GM12878 (cell line): ENCODE measurements around the gene DLG4. TPM values are rescaled to one million over a fixed set of nuclear protein-coding genes. Genes with fewer than 3 reads are reported as not detected.

Experiments used
- ATAC-seq: fragments of 200-7000 bp; cut with Tn5 transposase; 3 replicates; pipeline ENCODE4 v1.9.1; 2020; ENCODE audit warnings: mild to moderate bottlenecking, moderate library complexity
- BruUV-seq: library from RNA; stranded (reverse); fragments of 400-500 nt; replicated peaks from 2 replicates; lab custom pipeline; 2021; lab: Mats Ljungman, UMichigan
- CTCF ChIA-PET: fragments of 300-600 bp; sonication (Branson Sonifier 250); formaldehyde crosslinking; extraction: SDS; loops from one replicate; lab custom pipeline; 2021; ENCODE audit warnings: inconsistent platforms; lab: Yijun Ruan, JAX
- POLR2A ChIA-PET: fragments of 350-600 bp; formaldehyde crosslinking; extraction: SDS; loops from one replicate; lab custom pipeline; 2021; ENCODE audit warnings: inconsistent platforms; lab: Charles Lee
- RAD21 ChIA-PET: fragments of 300-600 bp; sonication (Branson Sonifier 250); formaldehyde crosslinking; loops from one replicate; lab custom pipeline; 2023; ENCODE audit warnings: antibody characterized with exemption; ENCODE audit not compliant: unreplicated experiment; lab: Charles Lee
- SMC1A ChIA-PET: fragments of 300-600 bp; sonication (Branson Sonifier 250); formaldehyde crosslinking; loops from one replicate; lab custom pipeline; 2023; ENCODE audit not compliant: unreplicated experiment, uncharacterized antibody; lab: Charles Lee
- DNase-seq: peaks from one replicate; pipeline ENCODE4 v3.0.0-alpha.2; 2011; ENCODE audit warnings: low read depth, low spot score
- FAIRE-seq: peaks from 3 replicates; lab custom pipeline; 2011; peaks lifted over from hg19 to GRCh38; lab: Jason Lieb, UNC
- H2AFZ ChIP-seq: 2 replicates; pipeline ENCODE4 v1.6.0; 2011; ENCODE audit warnings: low read depth, low read length, control low read depth; ENCODE audit not compliant: control insufficient read depth
- H3K27ac ChIP-seq: 2 replicates; pipeline ENCODE4 v1.5.1; 2011; ENCODE audit warnings: control low read depth; ENCODE audit not compliant: control insufficient read depth, insufficient read depth
- H3K27me3 ChIP-seq, 2 experiments: replicated peaks in 1 of 2; 2 replicates each; pipeline versions ENCODE4 v1.6.0 to v1.6.1; 2011; ENCODE audit warnings: low read length in 1 of 2; ENCODE audit not compliant: control insufficient read depth in 2 of 2, insufficient read depth in 2 of 2
- H3K36me3 ChIP-seq, 2 experiments: 2 replicates each; pipeline ENCODE4 v1.5.1; 2011; ENCODE audit warnings: low read length in 1 of 2; ENCODE audit not compliant: control insufficient read depth in 2 of 2, insufficient read depth in 2 of 2
- H3K4me1 ChIP-seq: 2 replicates; pipeline ENCODE4 v1.6.1; 2011; ENCODE audit warnings: mild to moderate bottlenecking, low read length, moderate library complexity, mixed read lengths; ENCODE audit not compliant: control insufficient read depth, insufficient read depth
- H3K4me2 ChIP-seq: 2 replicates; pipeline ENCODE4 v1.6.0; 2011; ENCODE audit warnings: control low read depth; ENCODE audit not compliant: control insufficient read depth, insufficient read depth
- H3K4me3 ChIP-seq: fragments of 200-600 bp; sonication (generic); 2 replicates; pipeline ENCODE4 v1.5.1; 2016
- H3K79me2 ChIP-seq: 2 replicates; pipeline ENCODE4 v1.6.0; 2011; ENCODE audit warnings: low read length; ENCODE audit not compliant: control insufficient read depth, insufficient read depth
- H3K9ac ChIP-seq: 2 replicates; pipeline ENCODE4 v1.8.0; 2011; ENCODE audit warnings: low read length, control low read depth, mixed read lengths; ENCODE audit not compliant: control insufficient read depth, insufficient read depth
- H3K9me3 ChIP-seq: replicated peaks from 3 replicates; pipeline ENCODE4 v1.5.1; 2011; ENCODE audit warnings: mild to moderate bottlenecking, low read length; ENCODE audit not compliant: control insufficient read depth, insufficient read depth
- H4K20me1 ChIP-seq: 2 replicates; pipeline ENCODE4 v1.6.0; 2011; ENCODE audit not compliant: control insufficient read depth, insufficient read depth
- CBX3 ChIP-seq: fragments of 200-600 bp; sonication (generic); IDR thresholded peaks from 2 replicates; pipeline ENCODE4 v1.6.1; 2016; ENCODE audit warnings: low read depth, borderline replicate concordance
- CREB1 ChIP-seq: IDR thresholded peaks from 2 replicates; pipeline ENCODE4 v1.6.1; 2012; ENCODE audit warnings: low read depth, mild to moderate bottlenecking, inconsistent platforms
- CREM ChIP-seq: IDR thresholded peaks from 2 replicates; pipeline ENCODE4 v1.6.1; 2014; ENCODE audit warnings: antibody characterized with exemption, low read depth
- EGR1 ChIP-seq, 2 experiments: IDR thresholded peaks; 1 replicate in 1 of 2; 2 replicates in 1 of 2; pipeline ENCODE4 v1.6.1; 2011 to 2012; ENCODE audit warnings: low read depth in 2 of 2, low read length in 2 of 2, borderline replicate concordance in 1 of 2, mild to moderate bottlenecking in 1 of 2, moderate library complexity in 1 of 2
- MYB ChIP-seq: fragments of 150-350 bp; IDR thresholded peaks from 2 replicates; pipeline ENCODE4 v1.6.1; 2014; ENCODE audit warnings: mild to moderate bottlenecking, low read depth, low read length, borderline replicate concordance
- NFXL1 ChIP-seq: fragments of 450-650 bp; IDR thresholded peaks from 2 replicates; pipeline ENCODE4 v1.6.1; 2017; ENCODE audit warnings: antibody characterized with exemption, mild to moderate bottlenecking, borderline replicate concordance
- NR2C1 ChIP-seq: fragments of 450-650 bp; IDR thresholded peaks from 2 replicates; pipeline ENCODE4 v1.6.1; 2017; ENCODE audit warnings: antibody characterized with exemption, mild to moderate bottlenecking, moderate library complexity
- RFX5 ChIP-seq: IDR thresholded peaks from 2 replicates; pipeline ENCODE4 v1.6.1; 2011; ENCODE audit warnings: low read depth, low read length, improper control_type of control experiment
- SPI1 ChIP-seq: IDR thresholded peaks from 2 replicates; pipeline ENCODE4 v1.6.1; 2011; ENCODE audit warnings: low read depth, mild to moderate bottlenecking, low read length, moderate library complexity, borderline replicate concordance; ENCODE audit not compliant: insufficient read depth
- STAT3 ChIP-seq: IDR thresholded peaks from 2 replicates; pipeline ENCODE4 v1.6.1; 2011; ENCODE audit warnings: low read depth, low read length, improper control_type of control experiment
- TBL1XR1 ChIP-seq: IDR thresholded peaks from 2 replicates; pipeline ENCODE4 v1.6.1; 2012; ENCODE audit warnings: low read depth, low read length, improper control_type of control experiment
- ZNF384 ChIP-seq: IDR thresholded peaks from 2 replicates; pipeline ENCODE4 v1.6.1; 2012; ENCODE audit warnings: low read depth, mild to moderate bottlenecking, low read length, improper control_type of control experiment, borderline replicate concordance
- ZZZ3 ChIP-seq: IDR thresholded peaks from 2 replicates; pipeline ENCODE4 v1.6.1; 2011; ENCODE audit warnings: low read depth; ENCODE audit not compliant: control insufficient read depth, insufficient read length
- WGBS: methylation state at CpG from one replicate; pipeline ENCODE4 v1.1.6; 2016; ENCODE audit warnings: low lambda C conversion rate; ENCODE audit not compliant: insufficient replicate concordance, insufficient coverage; ENCODE audit errors: missing lambda C conversion rate; 5-methylcytosine and 5-hydroxymethylcytosine counted together
- in situ Hi-C: fragments of 300-500 bp; cut with MboI; formaldehyde crosslinking; loops from 9 replicates; pipeline ENCODE4 v1.14.3; 2018; ENCODE audit warnings: mixed read lengths
- intact Hi-C: fragments of 100-400 bp; cut with micrococcal nuclease; formaldehyde crosslinking; loops from one replicate; pipeline ENCODE4 v1.14.2; 2022; ENCODE audit not compliant: unreplicated experiment
- polyA plus RNA-seq, 11 experiments: library from polyadenylated mRNA; depleted of rRNA in 4 of 11; unstranded in 6 of 11; stranded (reverse) in 5 of 11; fragments of >200 nt; fragmentation: Nextera tagmentation in 4 of 11; fragmentation: Illumina TruSeq in 1 of 11; extraction: Ambion mirVana in 4 of 11; extraction: Trizol in 1 of 11; gene quantifications; 1 replicate in 1 of 11; 2 replicates in 10 of 11; pipeline versions ENCODE4 v1.2.1 to v1.2.3, GENCODE V29; 2011 to 2016; ENCODE audit warnings: inconsistent platforms in 2 of 11, missing spikeins in 2 of 11, low read depth in 1 of 11
- total RNA-seq, 4 experiments: library from RNA; depleted of rRNA in 3 of 4; stranded (reverse); fragments of >200 nt in 3 of 4; fragmentation: Illumina TruSeq in 1 of 4; extraction: Trizol in 1 of 4; gene quantifications; 2 replicates each; pipeline versions ENCODE4 v1.2.1 to v1.2.3, GENCODE V29; 2013 to 2021
- TF ChIP-seq, protein P1 (sequence below): fragments of 450-650 bp; IDR thresholded peaks from 2 replicates; pipeline ENCODE4 v1.6.1; 2017; ENCODE audit warnings: mild to moderate bottlenecking, low read depth, inconsistent platforms; ENCODE audit not compliant: poor library complexity, severe bottlenecking
- TF ChIP-seq, protein P2 (sequence below): fragments of 150-350 bp; IDR thresholded peaks from 2 replicates; pipeline ENCODE4 v1.6.1; 2016; ENCODE audit warnings: low read depth, low read length

DLG4 gene
- total and polyA plus RNA-seq, 10 of the 15 experiments (the other 5 are each of a cell fraction or from before 2014, with no cell fraction given) = 0.07 to 4.1 (median 1.3) TPM

DNA sequence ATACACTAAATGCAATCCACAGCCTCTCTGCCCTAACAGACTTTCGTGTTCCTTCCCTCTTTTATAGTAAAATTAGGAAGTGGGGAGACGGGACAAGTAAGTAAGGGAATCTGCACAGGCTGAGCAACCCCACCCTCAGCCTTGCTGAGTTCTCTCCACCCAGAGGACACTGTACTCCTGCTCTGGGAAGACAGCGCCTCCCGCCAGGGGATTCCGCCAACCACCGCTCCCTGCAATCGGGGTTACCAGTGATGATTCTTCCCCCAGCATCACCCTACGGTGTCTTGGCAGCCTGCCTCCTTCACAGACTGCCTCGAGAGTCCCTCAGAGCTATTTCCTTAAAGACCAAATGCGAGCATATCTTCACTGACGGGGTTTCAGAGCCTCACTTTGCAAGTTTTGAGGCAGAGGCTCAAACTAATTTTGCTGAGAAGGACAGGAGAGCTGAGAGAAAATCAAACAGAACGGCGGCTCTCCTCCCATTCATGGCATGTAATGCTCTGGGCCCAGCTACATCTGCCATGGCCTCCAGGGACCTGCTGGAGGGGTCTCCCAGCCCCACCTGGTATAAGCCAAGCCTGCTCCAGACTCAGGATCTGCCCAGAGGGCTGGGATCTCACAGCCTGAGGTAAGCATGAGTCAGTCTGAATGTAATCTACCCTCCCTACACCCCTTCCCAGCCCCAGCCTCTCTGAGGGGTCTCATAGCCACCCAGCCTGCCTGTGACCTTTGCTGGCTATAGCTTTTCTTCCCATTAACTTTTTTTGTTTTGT, 82.3 kb downstream of the DLG4 start:
- ChIA-PET RAD21 (interaction anchor here (0.6 to 9.9 kb wide), 7 partner anchors 40 to 227 kb away, joined by 3 to 269 read pairs (median 4); partner anchors contain the start of gene SLC16A11), POLR2A (interaction anchor here (0.7 to 1.6 kb wide), 3 partner anchors 15 to 102 kb away, joined by 3 to 5 read pairs (median 3); partner anchors contain the start of gene SLC16A13), SMC1A (interaction anchor here (0.8 to 11.2 kb wide), 6 partner anchors 10 to 116 kb away, joined by 3 to 356 read pairs (median 4); partner anchors contain the start of gene SLC16A11), CTCF (interaction anchor here (0.7 to 12.7 kb wide), 26 partner anchors 7 to 419 kb away, joined by 3 to 590 read pairs (median 4); partner anchors contain the start of genes CLEC10A, SLC16A11 and SLC16A13)
- peaks cover 0 to 3% of the 10 kb centered on the region in 2 experiments; a peak in 2 of 4 replicates for H3K27me3 ChIP-seq
- in situ Hi-C loops = loop anchor here (5.0 kb wide), 2 partner anchors 85 to 225 kb away; no protein-coding TSS in a partner anchor
- no peaks in the 10 kb centered on the region for H3K36me3 ChIP-seq
- no peaks in the 10 kb centered on the region for H3K9me3 ChIP-seq
- H2AFZ ChIP-seq = no peak overlapping the region
- no peak for FAIRE-seq
- H3K4me2 ChIP-seq = no peak overlapping the region
- no TSS peak for BruUV-seq
- no peaks in the 10 kb centered on the region for H4K20me1 ChIP-seq
- H3K4me1 ChIP-seq = peaks cover 11% of the 10 kb centered on the region
- H3K9ac ChIP-seq = no peak overlapping the region
- DNase-seq = no peak
- no peak overlapping the region for H3K27ac ChIP-seq
- no peak for ATAC-seq
- intact Hi-C loops = loop anchor here (5.0 kb wide), 1 partner anchor 225 kb away; no protein-coding TSS in a partner anchor
- no peak overlapping the region for H3K4me3 ChIP-seq
- H3K79me2 ChIP-seq = no peaks in the 10 kb centered on the region
- WGBS = 44% methylated on average over 13 of the region's 13 CpGs
- TF ChIP-seq ZNF384 = no peak
- no peak for TF ChIP-seq EGR1 (IDR thresholded peaks at IDR 0.05; ENCODE audit: borderline replicate concordance in 1 of 2, low read depth in 2 of 2, low read length in 2 of 2)
- TF ChIP-seq CBX3 = no peak
- no peak for TF ChIP-seq TBL1XR1
- no peak for TF ChIP-seq NFXL1
- no peak for TF ChIP-seq ZZZ3
- no peak for TF ChIP-seq SPI1
- TF ChIP-seq CREM = no peak
- TF ChIP-seq STAT3 = no peak
- TF ChIP-seq MYB = no peak
- TF ChIP-seq NR2C1 = no peak
- TF ChIP-seq, protein P1, sequence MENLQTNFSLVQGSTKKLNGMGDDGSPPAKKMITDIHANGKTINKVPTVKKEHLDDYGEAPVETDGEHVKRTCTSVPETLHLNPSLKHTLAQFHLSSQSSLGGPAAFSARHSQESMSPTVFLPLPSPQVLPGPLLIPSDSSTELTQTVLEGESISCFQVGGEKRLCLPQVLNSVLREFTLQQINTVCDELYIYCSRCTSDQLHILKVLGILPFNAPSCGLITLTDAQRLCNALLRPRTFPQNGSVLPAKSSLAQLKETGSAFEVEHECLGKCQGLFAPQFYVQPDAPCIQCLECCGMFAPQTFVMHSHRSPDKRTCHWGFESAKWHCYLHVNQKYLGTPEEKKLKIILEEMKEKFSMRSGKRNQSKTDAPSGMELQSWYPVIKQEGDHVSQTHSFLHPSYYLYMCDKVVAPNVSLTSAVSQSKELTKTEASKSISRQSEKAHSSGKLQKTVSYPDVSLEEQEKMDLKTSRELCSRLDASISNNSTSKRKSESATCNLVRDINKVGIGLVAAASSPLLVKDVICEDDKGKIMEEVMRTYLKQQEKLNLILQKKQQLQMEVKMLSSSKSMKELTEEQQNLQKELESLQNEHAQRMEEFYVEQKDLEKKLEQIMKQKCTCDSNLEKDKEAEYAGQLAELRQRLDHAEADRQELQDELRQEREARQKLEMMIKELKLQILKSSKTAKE = no peak
- TF ChIP-seq RFX5 = no peak
- no peak for TF ChIP-seq CREB1
- TF ChIP-seq, protein P2, sequence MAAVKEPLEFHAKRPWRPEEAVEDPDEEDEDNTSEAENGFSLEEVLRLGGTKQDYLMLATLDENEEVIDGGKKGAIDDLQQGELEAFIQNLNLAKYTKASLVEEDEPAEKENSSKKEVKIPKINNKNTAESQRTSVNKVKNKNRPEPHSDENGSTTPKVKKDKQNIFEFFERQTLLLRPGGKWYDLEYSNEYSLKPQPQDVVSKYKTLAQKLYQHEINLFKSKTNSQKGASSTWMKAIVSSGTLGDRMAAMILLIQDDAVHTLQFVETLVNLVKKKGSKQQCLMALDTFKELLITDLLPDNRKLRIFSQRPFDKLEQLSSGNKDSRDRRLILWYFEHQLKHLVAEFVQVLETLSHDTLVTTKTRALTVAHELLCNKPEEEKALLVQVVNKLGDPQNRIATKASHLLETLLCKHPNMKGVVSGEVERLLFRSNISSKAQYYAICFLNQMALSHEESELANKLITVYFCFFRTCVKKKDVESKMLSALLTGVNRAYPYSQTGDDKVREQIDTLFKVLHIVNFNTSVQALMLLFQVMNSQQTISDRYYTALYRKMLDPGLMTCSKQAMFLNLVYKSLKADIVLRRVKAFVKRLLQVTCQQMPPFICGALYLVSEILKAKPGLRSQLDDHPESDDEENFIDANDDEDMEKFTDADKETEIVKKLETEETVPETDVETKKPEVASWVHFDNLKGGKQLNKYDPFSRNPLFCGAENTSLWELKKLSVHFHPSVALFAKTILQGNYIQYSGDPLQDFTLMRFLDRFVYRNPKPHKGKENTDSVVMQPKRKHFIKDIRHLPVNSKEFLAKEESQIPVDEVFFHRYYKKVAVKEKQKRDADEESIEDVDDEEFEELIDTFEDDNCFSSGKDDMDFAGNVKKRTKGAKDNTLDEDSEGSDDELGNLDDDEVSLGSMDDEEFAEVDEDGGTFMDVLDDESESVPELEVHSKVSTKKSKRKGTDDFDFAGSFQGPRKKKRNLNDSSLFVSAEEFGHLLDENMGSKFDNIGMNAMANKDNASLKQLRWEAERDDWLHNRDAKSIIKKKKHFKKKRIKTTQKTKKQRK = no peak
